BJ (cell line): Measurements from ENCODE around the gene CACNG7. TPM values are rescaled to one million over a fixed set of nuclear protein-coding genes. Genes with fewer than 3 reads are reported as not detected.
"Not testable (repeated sequence)": the region's sequence is repeated elsewhere in the genome, so short reads cannot be mapped to it uniquely, and the experiment has no call there.

Source experiments
- CTCF ChIA-PET: fragments of 350-600 bp; formaldehyde crosslinking; extraction: SDS; loops from one replicate; lab custom pipeline; 2021; ENCODE audit warnings: antibody characterized with exemption, inconsistent platforms; lab: Yijun Ruan, JAX
- POLR2A ChIA-PET: fragments of 300-600 bp; sonication (Branson Sonifier 250); formaldehyde crosslinking; extraction: SDS; loops from one replicate; lab custom pipeline; 2021; ENCODE audit warnings: antibody characterized with exemption; lab: Charles Lee
- DNase-seq: peaks from one replicate; pipeline ENCODE4 v3.0.0-alpha.2; 2011; ENCODE audit warnings: low read depth
- H3K27me3 ChIP-seq: 2 replicates; pipeline ENCODE4 v1.6.0; 2011; ENCODE audit warnings: low read length; ENCODE audit not compliant: control insufficient read depth, insufficient read depth
- H3K36me3 ChIP-seq: 2 replicates; pipeline ENCODE4 v1.5.1; 2011; ENCODE audit warnings: low read length; ENCODE audit not compliant: control insufficient read depth, insufficient read depth
- H3K4me3 ChIP-seq: 2 replicates; pipeline ENCODE4 v1.5.1; 2011; ENCODE audit warnings: low read depth, mild to moderate bottlenecking, control low read depth, low read length
- polyA plus RNA-seq: library from polyadenylated mRNA; depleted of rRNA; stranded (reverse); fragments of >200 nt; gene quantifications from 2 replicates; pipeline ENCODE4 v1.2.3, GENCODE V29; 2011
- TF ChIP-seq, protein P1 (sequence below): IDR thresholded peaks from 2 replicates; pipeline ENCODE4 v1.5.1; 2011; ENCODE audit warnings: low read depth, mild to moderate bottlenecking, control low read depth, inconsistent platforms, low read length, moderate library complexity; ENCODE audit not compliant: insufficient read depth

Gene CACNG7
- polyA plus RNA-seq, 1 experiment: 0.90 TPM

DNA sequence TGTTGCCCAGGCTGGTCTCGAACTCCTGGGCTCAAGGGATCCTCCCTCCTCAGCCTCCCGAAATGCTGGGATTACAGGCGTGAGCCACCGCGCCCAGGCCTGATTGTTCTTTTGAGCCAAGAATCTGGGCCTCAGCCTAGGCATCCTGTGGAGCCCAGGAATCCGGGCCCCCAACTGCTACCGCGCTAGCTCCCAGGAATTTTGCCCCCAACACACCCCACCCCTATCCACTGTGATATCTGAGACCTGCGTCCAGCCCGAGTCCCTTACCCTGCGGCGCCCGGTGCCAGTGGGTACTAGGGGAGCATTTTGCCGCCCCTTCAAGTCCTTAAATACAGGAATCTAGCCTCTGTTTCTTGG is 42.2 kb upstream of the CACNG7 start:
- CTCF ChIA-PET: interaction anchor here (0.8 to 1.8 kb wide), 8 partner anchors 11 to 157 kb away, joined by 3 to 9 read pairs (median 4); no protein-coding TSS in a partner anchor
- POLR2A ChIA-PET: interaction anchor here (1.0 kb wide), 1 partner anchor 12 kb away, joined by 4 read pairs; no protein-coding TSS in a partner anchor
- Histone ChIP-seq H3K27me3 (no peaks in the 10 kb centered on the region), H3K4me3 (peak overlapping the region; percentile 56), H3K36me3 (peaks cover 5% of the 10 kb centered on the region)
- TF ChIP-seq, protein P1, sequence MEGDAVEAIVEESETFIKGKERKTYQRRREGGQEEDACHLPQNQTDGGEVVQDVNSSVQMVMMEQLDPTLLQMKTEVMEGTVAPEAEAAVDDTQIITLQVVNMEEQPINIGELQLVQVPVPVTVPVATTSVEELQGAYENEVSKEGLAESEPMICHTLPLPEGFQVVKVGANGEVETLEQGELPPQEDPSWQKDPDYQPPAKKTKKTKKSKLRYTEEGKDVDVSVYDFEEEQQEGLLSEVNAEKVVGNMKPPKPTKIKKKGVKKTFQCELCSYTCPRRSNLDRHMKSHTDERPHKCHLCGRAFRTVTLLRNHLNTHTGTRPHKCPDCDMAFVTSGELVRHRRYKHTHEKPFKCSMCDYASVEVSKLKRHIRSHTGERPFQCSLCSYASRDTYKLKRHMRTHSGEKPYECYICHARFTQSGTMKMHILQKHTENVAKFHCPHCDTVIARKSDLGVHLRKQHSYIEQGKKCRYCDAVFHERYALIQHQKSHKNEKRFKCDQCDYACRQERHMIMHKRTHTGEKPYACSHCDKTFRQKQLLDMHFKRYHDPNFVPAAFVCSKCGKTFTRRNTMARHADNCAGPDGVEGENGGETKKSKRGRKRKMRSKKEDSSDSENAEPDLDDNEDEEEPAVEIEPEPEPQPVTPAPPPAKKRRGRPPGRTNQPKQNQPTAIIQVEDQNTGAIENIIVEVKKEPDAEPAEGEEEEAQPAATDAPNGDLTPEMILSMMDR: no peak
- DNase-seq: no peak

DNA sequence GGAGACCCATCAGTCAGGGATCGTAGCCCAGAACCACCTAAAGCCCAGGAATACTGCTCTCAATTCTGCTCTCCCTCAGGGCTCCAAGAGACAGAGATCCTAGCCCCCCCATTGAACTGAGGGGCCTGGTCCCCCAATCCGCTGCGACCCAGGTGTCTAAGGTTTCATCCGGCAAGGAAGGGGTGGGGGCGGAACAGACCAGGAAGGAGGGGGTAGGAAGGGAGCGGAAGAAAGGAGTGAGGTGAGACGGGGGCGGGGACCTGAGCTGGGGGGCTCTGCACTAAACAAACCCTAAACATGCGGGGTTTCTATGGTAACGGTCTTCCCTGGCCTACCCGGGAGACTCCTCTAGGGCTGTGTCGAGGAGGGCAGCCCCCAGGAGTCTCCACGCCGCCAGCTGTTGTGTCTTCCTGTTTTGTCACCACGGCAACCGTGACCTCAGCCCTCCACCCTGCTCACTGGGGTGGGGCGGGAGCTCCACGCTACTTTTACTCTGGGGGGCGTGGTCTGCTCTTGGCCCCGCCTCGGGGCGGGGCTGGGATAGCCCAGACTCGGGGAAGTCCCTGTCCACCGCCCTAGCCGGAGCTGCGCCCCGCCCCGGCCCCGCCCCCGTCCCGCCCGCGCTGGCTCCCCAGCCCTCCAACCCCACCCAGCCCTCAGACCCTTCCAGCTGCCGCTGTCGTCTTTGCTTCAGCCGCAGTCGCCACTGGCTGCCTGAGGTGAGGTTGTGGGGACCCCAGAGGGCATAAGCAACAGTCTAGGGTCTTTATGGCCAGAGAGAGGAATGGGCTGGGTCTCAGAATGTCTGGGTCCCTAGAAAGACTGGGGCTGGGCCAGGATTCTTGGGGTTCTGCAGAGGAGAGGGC is 41.6 kb upstream of the CACNG7 start, which contains the start of gene MYADM:
Gene MYADM, plus strand, starts transcription at position 659 of the 866 bp plus-strand sequence. CDS start 5,647 bp downstream, outside the sequence.
- ChIA-PET CTCF (interaction anchor here (1.0 to 2.0 kb wide), 8 partner anchors 14 to 157 kb away, joined by 3 to 9 read pairs (median 4); no protein-coding TSS in a partner anchor), POLR2A (interaction anchor here (1.0 kb wide), 1 partner anchor 12 kb away, joined by 4 read pairs; no protein-coding TSS in a partner anchor)
- Histone ChIP-seq H3K4me3 (peak within 1 kb of the TSS; percentile 82), H3K36me3 (peaks cover 6% of the 10 kb centered on the region), H3K27me3 (no peaks in the 10 kb centered on the region)
- TF ChIP-seq, protein P1: no peak
- peak; percentile 95 for DNase-seq

DNA sequence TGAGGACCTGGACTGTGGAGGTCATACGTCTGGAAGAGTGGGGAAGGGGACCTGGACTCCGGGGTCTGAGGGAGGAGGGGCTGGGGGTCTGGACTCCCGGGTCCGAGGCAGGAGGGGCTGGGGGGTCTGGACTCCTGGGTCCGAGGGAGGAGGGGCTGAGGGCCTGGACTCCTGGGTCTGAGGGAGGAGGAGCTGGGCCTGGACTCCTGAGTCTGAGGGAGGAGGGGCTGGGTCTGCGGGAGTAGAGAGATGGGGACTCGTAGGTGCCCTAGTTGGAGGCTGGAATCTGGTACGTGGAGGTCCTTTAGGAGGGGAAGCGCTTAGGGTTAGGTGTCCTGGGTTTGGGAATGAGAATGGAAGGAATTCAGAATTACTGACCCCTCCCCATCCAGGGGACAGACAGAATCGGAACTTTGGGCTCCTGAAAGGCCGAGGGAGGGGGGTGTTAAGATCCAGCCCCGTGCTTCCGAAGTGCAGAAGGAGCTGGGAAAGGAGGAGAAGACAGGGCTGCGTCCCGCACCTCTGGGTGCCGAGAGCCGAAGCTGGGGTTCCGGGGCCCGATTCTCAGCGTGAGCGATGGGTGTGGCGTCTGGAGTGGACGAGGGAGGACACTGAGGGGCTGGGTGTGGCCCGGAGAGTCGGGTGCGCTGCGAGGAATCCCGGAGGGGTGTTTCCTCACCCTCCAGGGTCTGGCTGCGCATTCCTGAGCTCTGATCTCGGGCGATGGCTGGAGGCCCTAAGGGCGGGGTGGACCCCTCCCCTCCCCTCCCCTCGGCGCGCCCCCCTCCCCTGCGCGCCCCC is 40.8 kb upstream of the CACNG7 start:
- Histone ChIP-seq H3K27me3 (no peaks in the 10 kb centered on the region), H3K4me3 (peak overlapping the region; percentile 82), H3K36me3 (peaks cover 8% of the 10 kb centered on the region)
- ChIA-PET CTCF (interaction anchor here (0.7 to 2.0 kb wide), 7 partner anchors 15 to 156 kb away, joined by 3 to 5 read pairs (median 3); no protein-coding TSS in a partner anchor), POLR2A (interaction anchor here (0.6 to 1.0 kb wide), 2 partner anchors 11 to 333 kb away, joined by 3 to 4 read pairs; no protein-coding TSS in a partner anchor)
- TF ChIP-seq, protein P1: no peak
- DNase-seq: no peak

DNA sequence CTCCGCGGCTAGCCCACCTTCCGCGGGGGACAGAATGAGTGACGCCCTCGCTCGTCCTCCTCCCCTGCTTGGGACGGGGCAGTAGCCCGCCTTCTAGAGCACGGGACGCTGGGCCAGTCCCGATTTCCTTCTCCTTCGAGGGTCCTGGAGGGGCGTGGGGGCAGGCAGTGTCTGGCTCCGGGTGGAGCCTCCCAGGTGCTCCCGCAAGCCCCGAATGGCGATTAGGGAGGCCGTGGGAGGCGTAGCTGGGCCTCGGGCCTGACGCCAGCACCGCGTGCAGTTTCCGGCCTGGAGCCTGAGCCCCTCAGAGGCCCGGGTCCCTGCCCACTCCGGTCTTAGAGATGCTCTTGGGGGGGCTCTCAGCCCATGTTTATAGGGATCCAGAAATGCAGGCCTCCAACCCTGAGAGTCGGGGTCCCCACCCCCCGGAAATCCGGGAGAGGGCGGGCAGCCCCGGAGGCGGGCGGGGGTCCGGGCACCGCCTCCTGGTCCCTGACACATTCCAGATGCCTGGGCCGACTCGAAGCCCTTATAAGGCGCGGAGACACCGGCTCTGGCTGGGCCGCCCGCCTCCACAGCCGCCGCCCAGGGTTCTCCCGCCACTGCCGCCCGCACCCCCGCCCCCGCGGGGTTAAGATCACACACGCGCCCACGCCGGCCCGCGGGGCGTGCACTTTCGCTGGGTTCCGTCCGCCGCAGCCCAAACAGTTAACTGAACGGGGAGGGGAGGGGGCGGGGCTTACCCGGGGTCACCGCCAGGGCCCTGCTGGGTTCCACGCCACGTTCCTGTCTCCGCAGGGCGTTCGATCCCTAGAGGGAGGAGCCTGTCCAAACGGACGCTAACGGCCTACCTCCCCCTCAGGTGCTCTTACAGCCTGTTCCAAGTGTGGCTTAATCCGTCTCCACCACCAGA is 39.9 kb upstream of the CACNG7 start:
- POLR2A ChIA-PET: no interaction called here
- TF ChIP-seq, protein P1: peak; percentile 37
- H3K4me3 ChIP-seq: peak overlapping the region; percentile 82
- peaks cover 16% of the 10 kb centered on the region for H3K36me3 ChIP-seq
- H3K27me3 ChIP-seq: no peaks in the 10 kb centered on the region
- DNase-seq: peak; percentile 54
- CTCF ChIA-PET: interaction anchor here (1.3 to 2.0 kb wide), 2 partner anchors 61 to 155 kb away, joined by 5 read pairs; no protein-coding TSS in a partner anchor

DNA sequence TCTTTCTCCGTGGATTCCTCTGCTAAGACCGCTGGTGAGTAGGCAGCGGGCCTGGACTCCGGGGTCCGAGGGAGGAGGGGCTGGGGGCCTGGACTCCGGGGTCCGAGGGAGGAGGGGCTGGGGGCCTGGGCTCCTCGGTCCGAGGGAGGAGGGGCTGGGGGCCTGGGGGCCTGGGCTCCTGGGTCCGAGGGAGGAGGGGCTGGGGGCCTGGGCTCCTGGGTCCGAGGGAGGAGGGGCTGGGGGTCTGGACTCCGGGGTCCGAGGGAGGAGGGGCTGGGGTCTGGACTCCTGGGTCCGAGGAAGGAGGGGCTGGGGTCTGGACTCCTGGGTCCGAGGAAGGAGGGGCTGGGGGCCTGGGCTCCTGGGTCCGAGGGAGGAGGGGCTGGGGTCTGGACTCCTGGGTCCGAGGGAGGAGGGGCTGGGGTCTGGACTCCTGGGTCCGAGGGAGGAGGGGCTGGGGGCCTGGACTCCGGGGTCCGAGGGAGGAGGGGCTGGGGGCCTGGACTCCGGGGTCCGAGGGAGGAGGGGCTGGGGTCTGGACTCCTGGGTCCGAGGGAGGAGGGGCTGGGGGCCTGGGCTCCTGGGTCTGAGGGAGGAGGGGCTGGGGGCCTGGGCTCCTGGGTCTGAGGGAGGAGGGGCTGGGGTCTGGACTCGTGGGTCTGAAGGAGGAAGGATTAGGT is 39.1 kb upstream of the CACNG7 start:
- peak overlapping the region; percentile 82 for H3K4me3 ChIP-seq
- POLR2A ChIA-PET: interaction anchor here (0.6 kb wide), 1 partner anchor 110 kb away, joined by 9 read pairs; no protein-coding TSS in a partner anchor
- H3K36me3 ChIP-seq: peaks cover 22% of the 10 kb centered on the region

More for the DNA sequence above, 39.1 kb upstream of the CACNG7 start:
- DNase-seq, H3K27me3 ChIP-seq, CTCF ChIA-PET: not testable (repeated sequence)
